ENCODE measurements around the gene CCNC.
"Not testable (repeated sequence)": the region's sequence is repeated elsewhere in the genome, so short reads cannot be mapped to it uniquely, and the experiment has no call there.

Gene CCNC

GRCh38 chr6:99602520-99603420 is 34.3 kb upstream of the CCNC start:
- no peak for DNase-seq

GRCh38 chr6:99594696-99595095 is 26.2 kb upstream of the CCNC start:
- not testable (repeated sequence) for DNase-seq

DNA sequence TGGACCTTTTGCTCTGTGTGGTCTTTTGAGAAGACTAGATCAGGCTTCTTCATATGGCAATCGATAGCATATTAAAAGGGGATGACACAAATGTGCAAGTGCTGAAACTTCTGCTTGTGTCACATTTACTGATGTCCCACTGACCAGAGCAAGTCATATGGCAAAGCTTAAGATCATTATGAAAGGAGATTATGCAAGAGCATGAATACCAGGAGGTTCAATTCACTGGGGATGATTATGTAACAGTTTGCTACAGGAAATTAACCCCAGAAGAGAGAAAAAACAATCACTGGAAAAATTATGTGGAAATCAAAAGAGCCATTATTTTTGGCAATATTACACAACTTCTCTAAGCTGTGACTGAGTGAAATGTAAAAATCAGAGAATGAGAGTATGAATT is 24.4 kb upstream of the CCNC start:
- no peak for DNase-seq

DNA sequence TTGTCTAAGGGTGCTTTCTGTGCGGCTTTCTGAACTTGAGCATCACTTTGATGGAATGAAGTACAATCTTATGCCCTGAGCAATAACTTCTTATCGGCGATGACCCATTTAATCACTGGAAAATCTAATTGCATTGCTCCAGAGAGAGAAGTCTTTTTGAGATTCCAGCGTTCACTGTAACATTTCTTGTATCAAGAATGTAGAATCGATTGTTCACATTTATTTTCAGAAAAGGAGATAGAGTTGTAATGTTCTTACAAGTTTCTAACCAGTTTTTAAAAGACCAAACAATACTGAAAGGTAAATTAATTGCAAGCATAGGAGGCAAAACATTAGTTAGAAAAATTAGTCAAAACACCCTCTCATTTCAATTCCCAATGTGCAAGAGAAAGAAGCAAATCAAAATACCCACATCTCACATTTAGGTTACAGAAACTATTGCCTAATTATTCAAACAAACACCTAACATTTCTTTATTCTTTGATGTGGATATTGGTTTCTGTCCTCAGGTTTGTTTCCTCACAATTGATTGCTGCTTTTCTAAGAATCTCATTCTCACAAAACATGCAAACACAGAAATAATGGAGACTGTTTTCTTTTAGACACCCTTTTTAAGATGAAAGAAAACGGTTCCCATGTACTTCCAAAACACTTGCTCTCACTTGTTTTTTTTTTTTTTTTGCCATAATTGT is 23.4 kb upstream of the CCNC start:
- no peak for DNase-seq

DNA sequence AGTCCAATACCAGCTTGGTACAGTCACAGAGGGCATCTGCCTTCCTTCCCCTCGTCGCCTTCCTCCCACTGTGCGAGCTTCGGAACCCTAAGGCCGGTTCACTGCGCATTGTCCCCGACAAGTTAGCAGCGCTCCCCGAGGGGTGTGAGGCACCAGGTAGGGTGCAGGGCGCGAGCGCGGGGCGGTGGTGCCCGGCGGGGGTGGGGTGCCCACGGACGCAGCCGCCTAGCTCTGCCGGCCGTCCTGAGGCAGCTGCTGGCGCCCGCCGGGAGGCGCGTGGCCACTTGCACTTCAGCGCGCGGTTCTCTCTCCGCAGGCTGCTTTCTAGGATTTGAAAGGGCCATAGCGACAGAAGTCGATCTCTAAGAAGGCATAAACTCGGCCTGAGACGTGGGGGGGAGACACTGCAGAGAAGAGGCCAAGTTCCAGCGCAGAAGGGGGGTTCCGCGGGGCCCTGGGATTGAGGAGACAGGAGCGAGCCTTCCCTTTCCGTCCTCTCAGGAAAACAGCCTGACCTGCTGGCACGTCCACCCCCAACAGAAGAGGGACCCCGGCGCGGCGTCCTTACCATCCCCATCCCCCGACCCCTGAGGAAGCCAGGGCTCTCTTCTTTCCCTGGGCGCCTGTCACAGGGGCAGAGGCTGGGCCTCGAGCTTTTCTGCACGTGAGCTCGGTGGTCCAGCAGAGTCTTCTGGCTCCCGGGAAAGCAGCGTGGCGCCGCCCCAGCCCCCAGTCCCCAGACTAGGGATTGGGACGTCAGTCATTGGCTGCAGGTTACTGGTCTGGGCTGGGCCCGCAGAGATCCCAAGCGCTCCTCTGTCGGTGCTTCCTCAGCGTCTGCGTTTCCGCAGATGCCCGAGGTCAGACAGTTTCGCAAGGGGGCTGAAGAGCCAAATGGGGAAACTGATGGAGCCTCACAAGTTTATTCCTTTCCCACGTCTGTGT is 22.5 kb upstream of the CCNC start:
- DNase-seq, result no peak

DNA sequence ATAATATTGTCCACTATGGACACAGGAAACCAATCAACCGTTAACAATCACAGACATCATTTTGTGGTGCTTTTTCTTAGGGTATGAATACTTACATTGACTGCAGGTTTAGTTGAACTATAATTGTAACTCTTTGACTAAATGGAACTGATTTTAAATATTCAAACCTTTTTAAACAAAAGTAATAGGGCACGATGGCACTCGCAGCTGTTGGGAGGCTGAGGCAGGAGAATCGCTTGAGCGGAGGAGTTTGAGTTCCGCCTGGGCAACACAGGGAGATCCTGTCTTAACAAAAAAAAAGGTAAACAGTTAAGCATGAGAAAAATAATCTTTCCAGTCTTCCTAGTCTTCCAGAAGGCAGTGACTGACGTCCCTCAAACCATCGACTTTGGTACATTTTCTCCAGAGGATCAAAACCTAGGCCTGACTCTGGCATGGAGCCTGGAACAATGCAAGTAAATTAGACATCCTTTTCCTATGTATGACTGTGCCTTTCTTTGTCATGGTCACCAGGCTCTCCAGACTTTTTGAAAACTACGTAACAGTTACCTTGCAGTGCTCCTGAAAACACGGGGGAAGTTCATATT is 21.5 kb upstream of the CCNC start:
- no peak for DNase-seq

DNA sequence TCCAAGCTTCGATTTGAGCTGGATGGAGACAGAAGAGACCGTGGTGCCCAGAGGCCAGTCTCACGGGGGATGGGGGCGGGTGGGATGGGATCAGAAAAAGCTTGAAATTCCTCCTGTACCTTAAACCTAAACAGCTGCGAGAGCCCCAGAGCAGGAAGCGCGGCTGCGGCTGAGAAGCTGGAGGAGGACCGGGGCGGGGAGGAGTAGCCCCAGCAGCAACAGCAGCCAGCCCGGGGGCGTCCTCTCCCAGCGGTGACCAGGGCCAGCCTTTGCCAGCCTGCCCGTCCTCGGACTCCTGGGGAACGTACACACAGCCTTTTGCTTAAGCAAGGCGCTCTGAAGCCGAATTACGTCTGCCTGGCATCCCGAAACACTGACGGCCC is 20.8 kb upstream of the CCNC start:
- DNase-seq, result no peak

DNA sequence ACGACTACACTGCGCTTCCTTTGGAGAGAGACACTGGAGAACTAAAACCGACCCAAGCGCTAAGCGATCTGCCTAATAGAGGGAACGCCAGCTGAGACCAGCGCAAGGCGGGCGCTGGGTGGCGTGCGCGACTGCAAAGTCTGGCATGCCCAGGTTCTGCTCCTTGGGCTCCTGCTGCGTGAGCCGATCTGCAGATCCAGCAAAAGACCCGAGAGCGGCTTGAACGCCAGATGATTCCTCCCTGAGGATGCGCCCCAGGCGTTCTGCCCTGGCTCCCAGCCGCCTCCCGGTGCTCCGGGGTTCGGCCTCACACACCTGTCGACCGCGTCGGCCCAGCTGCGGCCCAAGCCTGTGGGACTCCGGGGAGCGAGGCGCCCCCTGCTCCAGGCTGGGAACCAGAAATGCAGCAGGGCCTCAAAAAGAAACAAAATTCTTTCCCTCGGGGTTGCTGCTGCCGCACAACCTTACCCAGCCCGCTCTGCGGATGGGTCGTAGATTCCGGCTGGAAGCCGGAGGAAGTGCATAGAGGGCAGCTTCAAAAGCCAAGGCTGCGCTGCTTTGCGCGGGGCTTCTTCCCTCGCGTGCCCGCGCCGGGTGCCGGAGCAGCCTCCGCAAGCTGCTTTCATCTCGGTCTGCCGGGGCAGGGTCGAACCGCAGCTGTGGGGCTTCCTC is 20.3 kb upstream of the CCNC start:
- DNase-seq, result peak; percentile 55

DNA sequence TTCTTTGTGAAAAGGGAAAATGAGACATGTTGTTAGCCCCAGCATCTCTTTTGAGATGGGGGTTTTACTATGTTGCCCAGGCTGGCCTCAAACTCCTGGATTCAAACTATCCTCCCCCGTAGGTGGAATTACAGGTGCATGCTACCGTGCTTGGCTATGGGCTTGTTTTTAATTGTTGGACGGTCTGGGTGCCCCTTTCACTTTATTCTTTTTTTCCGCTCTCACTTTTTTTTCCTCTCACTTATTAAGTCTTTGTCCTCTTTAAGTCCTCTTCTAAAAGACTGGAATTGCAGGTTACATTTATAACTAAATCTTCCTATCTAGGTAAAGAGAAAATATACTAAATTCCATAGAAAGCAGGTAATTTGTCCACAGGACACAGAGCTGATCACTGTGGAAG is 19.3 kb upstream of the CCNC start:
- no peak for DNase-seq

DNA sequence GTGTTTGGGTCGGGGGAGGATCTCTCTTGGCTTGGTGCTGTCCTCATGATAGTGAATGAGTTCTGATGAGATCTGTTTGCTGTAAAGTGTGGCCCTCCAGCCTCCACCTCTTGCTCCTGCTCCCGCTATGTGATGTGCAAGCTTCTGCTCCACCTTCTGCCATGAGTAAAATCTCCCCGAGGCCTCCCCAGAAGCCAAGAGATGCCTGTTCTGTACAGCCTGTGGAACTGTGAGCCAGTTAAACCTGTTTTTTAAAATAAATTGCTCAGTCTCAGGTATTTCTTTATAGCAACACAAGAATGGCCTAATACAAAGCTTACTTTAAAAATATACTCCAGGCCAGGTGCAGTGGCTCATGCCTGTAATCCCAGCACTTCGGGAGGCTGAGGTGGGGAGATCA is 11.3 kb upstream of the CCNC start:
- no peak for DNase-seq

DNA sequence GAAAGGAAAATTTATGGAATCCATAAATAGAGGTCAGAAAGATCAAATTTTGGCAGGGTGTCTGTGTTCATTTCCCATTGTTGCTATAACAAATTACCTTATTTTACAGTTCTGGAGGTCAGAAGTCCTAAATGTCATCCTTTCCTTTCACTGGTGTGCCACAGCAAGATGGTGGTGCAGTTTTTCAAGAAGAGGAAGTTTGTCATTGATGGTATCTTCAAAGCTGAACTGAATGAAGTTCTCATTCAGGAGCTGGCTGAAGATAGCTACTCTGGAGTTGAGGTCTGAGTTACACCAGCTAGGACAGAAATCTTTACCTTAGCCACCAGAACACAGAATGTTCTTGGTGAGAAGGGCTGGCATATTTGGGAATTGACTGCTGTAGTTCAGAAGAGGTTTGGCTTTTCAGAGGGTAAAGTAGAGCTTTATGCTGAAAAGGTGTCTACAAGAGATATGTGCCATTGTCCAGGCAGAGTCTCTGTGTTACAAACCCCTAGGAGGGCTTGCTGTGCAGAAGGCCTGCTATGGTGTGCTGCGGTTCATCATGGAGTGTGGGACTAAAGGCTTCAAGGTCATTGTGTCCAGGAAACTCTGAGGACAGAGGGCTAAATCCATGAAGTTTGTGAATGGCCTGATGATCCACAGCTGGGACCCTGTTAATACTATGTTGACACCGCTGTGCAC is 7.2 kb upstream of the CCNC start:
- DNase-seq, result no peak

DNA sequence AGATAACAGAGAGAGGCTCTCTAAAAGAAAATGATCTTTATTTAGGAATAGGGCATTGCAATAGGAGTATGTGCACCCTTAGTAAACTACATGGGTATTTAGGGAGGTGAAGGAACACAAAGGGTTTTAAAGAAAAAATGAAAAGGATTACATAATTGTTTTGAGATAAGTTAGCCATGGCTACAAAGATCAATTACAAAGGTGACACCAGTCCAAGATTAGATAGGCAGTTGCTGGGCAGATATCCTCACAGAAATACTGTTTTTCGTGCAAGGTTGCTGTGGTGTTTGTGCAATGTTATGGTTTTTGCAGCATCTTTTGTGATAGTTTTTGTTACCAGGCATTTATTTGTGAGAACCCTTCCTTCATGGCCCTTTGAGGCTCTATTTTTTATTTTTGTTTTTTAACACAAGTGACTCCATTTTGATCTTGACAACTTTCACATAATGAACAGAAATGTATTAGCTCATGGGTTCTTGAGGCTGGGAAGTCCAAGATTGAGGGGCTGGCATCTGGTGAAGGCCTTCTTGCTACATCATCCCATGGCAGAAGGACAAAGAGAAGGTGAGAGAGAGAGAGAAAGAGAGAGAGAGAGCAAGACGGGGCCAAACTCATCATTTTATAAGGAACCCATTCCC is 5.6 kb upstream of the CCNC start:
- DNase-seq, result no peak

- DNase-seq, result no peak
These were observed 5.3 kb downstream of the CCNC start for GRCh38 chr6:99563056-99563723.

- DNase-seq, result no peak
These were observed 7.8 kb downstream of the CCNC start for GRCh38 chr6:99560668-99561067.

DNA sequence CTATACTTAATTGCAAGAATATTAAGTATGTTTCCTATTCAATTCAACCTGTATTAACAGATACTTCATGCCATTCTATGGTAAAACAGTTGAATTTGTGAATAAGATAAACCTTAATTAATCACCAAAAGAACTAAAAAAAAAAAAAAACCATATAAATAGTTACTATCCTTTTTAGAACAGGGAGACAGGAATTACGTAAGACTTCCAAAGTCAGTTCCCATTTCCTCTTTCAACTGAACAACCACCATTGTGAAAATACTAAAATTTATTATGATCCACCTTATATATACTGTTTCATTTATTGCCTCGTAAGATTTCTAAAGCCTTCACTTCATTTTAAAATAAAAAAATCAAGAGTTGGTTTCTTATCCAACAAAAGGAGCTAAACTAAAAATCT is 9.4 kb downstream of the CCNC start:
- DNase-seq, result no peak

- DNase-seq, result no peak
These were observed 14.6 kb downstream of the CCNC start for GRCh38 chr6:99553888-99554287.

DNA sequence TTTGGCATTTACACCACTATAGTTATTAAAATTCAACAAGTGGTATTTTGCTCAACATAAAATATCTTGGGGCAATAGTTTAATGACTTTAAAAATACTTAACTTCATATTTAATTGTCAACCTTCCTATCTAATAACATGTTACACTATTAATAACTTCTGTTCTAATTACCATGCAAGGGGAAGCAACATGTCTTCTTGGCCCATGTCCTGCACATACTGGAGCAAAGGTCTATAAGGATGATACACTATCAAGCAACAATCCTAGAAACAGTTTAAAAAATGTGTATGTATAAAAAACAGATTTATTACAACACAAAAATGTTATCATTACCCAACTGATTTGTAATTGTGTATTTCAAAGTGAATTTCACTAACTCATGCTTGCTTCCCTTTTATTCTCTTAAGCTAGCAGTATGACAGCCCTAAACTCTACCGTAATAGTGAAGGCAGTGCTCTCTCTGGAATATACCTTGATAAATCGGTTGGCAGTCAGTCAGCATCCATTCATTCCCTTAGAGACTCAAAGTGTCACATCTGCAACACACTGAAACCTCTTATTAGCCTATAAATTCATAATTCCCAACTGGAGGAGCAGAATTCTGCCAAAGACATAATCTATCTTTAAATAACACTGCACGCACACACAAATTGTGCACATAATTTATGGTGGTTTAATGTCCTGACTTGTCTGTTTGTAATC is 18.3 kb downstream of the CCNC start:
- DNase-seq, result no peak

GRCh38 chr6:99548706-99549105 is 19.8 kb downstream of the CCNC start:
- DNase-seq, result no peak

GRCh38 chr6:99547526-99547925 is 20.9 kb downstream of the CCNC start:
- DNase-seq, result no peak

DNA sequence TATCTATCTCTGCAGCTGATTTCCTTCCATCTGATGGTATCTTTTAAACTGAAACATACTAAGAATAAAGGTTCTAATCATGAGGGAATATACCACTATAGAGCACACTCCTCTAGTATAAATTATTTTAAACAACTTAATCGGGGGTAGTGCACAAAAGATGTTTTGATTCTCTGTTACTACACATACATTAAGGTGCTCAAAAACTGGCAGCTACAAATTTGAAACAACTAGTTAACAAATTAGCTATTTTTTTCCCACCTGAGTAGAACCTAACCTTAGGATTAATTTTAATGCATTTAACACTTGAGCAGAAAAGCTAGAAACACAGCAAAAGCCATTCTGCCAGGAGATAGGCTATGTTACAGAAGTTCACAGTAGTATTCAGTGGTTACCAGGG is 23.0 kb downstream of the CCNC start:
- DNase-seq, result no peak

Measured in activated CD4-positive, alpha-beta T cell treated with anti-CD3 and anti-CD28 coated beads for 1 hour (primary cell).